ENCODE data around the gene FAM117A. TPM values are rescaled to one million over a fixed set of nuclear protein-coding genes. Genes with fewer than 3 reads are reported as not detected.

Gene FAM117A
- 3.6 and 8.2 TPM in 2 replicates for total RNA-seq

GRCh38 chr17:49763735-49764558 is at the start of gene FAM117A:
TSS of gene FAM117A (minus strand) at chr17:49764131. CDS start at chr17:49764087, 44 bp downstream.
- DNase-seq (ENCODE audit: low read depth in 2 of 2), result peak; percentile 99

GRCh38 chr17:49809056-49809455 is 45.1 kb upstream of the FAM117A start:
- no peak for DNase-seq (ENCODE audit: low read depth in 2 of 2)

- DNase-seq (ENCODE audit: low read depth in 2 of 2), result no peak
These were observed 34.8 kb upstream of the FAM117A start for GRCh38 chr17:49798738-49799137.

GRCh38 chr17:49798182-49798581 is 34.3 kb upstream of the FAM117A start:
- DNase-seq (ENCODE audit: low read depth in 2 of 2), result no peak

- no peak for DNase-seq (ENCODE audit: low read depth in 2 of 2)
These were observed 31.4 kb upstream of the FAM117A start for GRCh38 chr17:49795372-49795771.

- no peak for DNase-seq (ENCODE audit: low read depth in 2 of 2)
These were observed 29.4 kb upstream of the FAM117A start for GRCh38 chr17:49793309-49793708.

GRCh38 chr17:49789243-49789578 is 25.3 kb upstream of the FAM117A start:
- no peak for DNase-seq (ENCODE audit: low read depth in 2 of 2)

GRCh38 chr17:49788478-49789242 is 24.7 kb upstream of the FAM117A start, which contains the start of gene KAT7:
TSS of gene KAT7 (plus strand) at chr17:49788681. CDS start at chr17:49788835, 154 bp downstream.
- peak; percentile 99 to 100 for DNase-seq (ENCODE audit: low read depth in 2 of 2)

- DNase-seq (ENCODE audit: low read depth in 2 of 2), result peak in 1 of 2 donors; percentile 37
These were observed 24.1 kb upstream of the FAM117A start for GRCh38 chr17:49787884-49788477.

GRCh38 chr17:49784636-49785035 is 20.7 kb upstream of the FAM117A start:
- no peak for DNase-seq (ENCODE audit: low read depth in 2 of 2)

GRCh38 chr17:49783791-49784190 is 19.9 kb upstream of the FAM117A start:
- no peak for DNase-seq (ENCODE audit: low read depth in 2 of 2)

- no peak for DNase-seq (ENCODE audit: low read depth in 2 of 2)
These were observed 19.3 kb upstream of the FAM117A start for GRCh38 chr17:49783071-49783715.

GRCh38 chr17:49779739-49780231 is 15.9 kb upstream of the FAM117A start:
- peak; percentile 63 to 73 for DNase-seq (ENCODE audit: low read depth in 2 of 2)

GRCh38 chr17:49779156-49779738 is 15.3 kb upstream of the FAM117A start:
- DNase-seq (ENCODE audit: low read depth in 2 of 2), result no peak

- no peak for DNase-seq (ENCODE audit: low read depth in 2 of 2)
These were observed 13.6 kb upstream of the FAM117A start for GRCh38 chr17:49777563-49777962.

- no peak for DNase-seq (ENCODE audit: low read depth in 2 of 2)
These were observed 12.8 kb upstream of the FAM117A start for GRCh38 chr17:49776551-49777300.

- DNase-seq (ENCODE audit: low read depth in 2 of 2), result peak; percentile 69 to 81
These were observed 11.8 kb upstream of the FAM117A start for GRCh38 chr17:49775546-49776260.

- no peak for DNase-seq (ENCODE audit: low read depth in 2 of 2)
These were observed 3.1 kb upstream of the FAM117A start for GRCh38 chr17:49766918-49767530.

- no peak for DNase-seq (ENCODE audit: low read depth in 2 of 2)
These were observed 739 bp upstream of the FAM117A start for GRCh38 chr17:49764559-49765180.

Measured in dermis microvascular lymphatic vessel endothelial cell (primary cell).